Jurkat, Clone E6-1 (cell line): Measurements from ENCODE around the gene DUSP10.
A peak's percentile ranks its signal among the peaks of the same experiment; 100 is the strongest.

Source experiments
- DNase-seq: peaks from one replicate; pipeline ENCODE4 v3.0.0-alpha.2; 2011; ENCODE audit warnings: low read depth, low spot score
- H3K4me3 ChIP-seq: 2 replicates; pipeline ENCODE4 v1.5.1; 2011; ENCODE audit warnings: mild to moderate bottlenecking, low read length, control low read depth, moderate library complexity

DUSP10 gene

GRCh38 chr1:221700536-221700935, 41.4 kb downstream of the DUSP10 start:
- no peak for DNase-seq
- no peak overlapping the region for H3K4me3 ChIP-seq

- H3K4me3 ChIP-seq: no peak overlapping the region
- DNase-seq: no peak
Observed at GRCh38 chr1:221699978-221700519, 41.8 kb downstream of the DUSP10 start.

- DNase-seq: no peak
Observed at GRCh38 chr1:221699577-221699976, 42.3 kb downstream of the DUSP10 start.

DNA sequence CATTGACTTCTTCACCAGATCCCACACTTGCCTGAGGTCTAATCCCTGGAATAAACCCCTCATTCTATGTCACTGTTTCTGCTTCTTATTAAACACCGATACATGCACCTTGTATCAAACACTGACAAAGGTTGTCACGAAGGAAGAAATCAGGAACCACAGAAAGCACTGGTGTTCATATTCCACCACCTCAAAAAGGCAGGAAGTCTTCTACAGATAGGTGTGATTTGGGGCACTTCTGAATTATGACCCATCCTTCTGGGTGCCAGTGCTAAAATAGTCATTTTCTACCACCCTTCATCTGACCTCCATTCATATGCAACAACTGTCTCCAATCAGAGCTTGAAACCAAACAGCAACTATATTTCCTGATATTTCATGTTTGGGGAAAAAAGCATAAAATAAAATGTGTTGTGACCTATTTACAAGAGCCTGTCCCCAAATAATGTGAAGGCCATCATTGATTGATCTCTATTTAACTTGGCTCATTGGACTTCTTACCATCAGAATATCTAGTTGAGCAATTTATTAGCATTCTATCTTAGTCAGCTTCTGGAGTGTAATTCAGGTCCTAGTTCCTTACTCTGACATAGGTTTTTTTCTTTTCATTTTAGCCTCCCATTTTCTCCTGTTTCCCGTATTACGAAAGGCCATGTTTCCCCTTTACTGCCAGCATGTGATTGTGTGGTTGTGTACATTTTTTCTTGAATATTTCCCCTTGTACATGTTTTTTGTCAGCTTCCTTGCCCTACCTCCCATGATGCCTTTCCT, 43.1 kb downstream of the DUSP10 start:
- no peak for DNase-seq
- no peak overlapping the region for H3K4me3 ChIP-seq

More at GRCh38 chr1:221699577-221699976, 42.3 kb downstream of the DUSP10 start:
- H3K4me3 ChIP-seq: no peak overlapping the region

DNA sequence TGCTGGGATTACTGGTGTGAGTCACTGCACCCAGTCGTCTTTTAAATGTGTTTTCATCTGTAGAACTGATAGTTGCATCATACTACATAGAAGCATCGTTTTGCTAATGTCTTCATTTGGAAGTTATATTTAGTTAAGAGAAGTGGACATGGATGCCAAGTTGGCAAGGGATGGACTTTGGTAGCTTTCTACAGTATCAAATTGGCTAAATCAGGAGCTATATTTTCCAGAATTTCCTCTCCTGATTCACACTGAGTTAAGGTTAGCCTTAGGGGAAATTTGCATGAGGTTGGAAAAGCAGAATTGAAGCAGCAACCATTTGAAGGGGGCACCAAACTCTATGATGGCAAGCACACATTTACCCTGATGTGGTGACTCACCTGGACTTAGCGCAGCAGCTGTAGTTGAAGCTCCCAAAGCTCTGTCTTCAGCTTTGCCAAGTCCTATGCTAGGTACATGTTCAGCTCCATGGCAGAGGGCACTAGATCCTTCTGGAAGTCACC, 43.9 kb downstream of the DUSP10 start:
- DNase-seq: no peak
- no peak overlapping the region for H3K4me3 ChIP-seq

DNA sequence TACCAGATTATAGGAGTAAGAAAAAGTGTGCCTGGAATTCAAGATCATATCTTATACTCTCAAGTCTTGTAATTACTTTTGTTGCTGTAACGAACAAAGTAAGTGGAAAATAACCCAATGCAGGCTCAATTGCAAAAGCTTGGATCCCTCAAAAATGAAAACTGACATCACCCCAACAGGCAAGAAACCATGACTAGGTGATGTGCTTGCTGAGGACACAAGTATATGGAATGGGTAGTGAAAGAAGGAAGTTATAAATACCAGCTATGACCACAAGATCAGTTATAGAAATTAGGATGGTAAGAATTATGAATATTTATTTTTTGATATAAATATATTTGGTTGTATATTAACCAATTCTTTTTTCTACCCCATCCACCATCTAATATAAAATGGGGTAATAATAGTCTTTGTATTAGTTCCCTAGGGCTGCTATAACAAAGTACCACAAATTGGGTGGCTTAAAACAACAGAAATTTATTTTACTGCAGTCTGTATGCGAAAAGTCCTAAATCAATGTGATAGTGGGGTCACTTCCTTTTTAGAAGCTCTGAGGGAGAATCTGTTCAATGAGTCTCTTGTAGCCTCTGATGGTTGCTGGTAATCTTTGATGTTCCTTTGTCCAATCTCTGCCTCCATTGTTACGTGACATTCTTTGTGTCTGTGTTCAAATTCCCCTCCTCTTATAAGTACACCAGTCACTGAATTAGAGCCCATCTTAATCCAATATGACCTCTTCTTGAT, 45.0 kb downstream of the DUSP10 start:
- no peak overlapping the region for H3K4me3 ChIP-seq
- DNase-seq: no peak

GRCh38 chr1:221696027-221696426, 45.9 kb downstream of the DUSP10 start:
- no peak for DNase-seq
- no peak overlapping the region for H3K4me3 ChIP-seq

- no peak for DNase-seq
- no peak overlapping the region for H3K4me3 ChIP-seq
Observed at GRCh38 chr1:221695301-221695700, 46.6 kb downstream of the DUSP10 start.

DNA sequence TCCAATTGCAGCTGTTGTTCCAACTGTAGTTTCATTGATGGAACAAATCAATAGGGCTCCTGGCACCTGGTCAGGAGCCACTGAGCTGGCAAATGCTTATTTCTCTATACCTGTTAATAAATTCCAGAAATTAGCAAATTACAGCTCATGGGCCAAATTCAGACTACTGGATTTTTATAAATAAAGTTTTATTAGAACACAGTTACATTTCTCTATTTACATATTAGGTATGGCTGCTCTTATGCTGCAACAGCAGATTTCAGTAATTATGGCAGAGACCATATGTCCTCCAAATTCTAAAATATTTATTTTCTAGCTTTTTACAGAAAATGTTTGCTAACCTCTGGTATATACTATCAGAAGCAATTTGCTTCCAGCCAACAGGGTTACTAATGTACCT, 47.8 kb downstream of the DUSP10 start:
- H3K4me3 ChIP-seq: no peak overlapping the region
- no peak for DNase-seq

DNA sequence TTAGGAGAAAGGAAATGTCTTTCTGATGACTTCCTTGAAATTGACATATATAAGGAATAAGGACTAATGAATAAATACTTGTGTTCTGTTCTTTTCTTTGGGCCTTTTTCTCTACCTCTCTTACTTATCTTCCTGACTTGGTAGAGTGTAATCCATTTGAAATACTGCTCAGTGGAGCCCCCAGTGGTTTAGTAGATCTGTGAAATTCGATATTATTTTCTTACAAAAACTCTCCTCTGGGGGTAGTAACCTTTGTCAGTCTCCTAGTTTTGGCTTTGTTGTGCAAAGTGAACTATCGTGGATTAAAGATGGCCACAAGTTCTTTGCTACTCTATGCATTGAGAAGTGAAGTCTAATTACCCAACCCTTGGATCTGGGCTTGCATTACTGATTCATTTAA, 48.8 kb downstream of the DUSP10 start:
- no peak for DNase-seq
- no peak overlapping the region for H3K4me3 ChIP-seq

- no peak for DNase-seq
- no peak overlapping the region for H3K4me3 ChIP-seq
Observed at GRCh38 chr1:221692643-221693042, 49.2 kb downstream of the DUSP10 start.

GRCh38 chr1:221691261-221691660, 50.6 kb downstream of the DUSP10 start:
- H3K4me3 ChIP-seq: no peak overlapping the region
- DNase-seq: no peak

- DNase-seq: no peak
- H3K4me3 ChIP-seq: no peak overlapping the region
Observed at GRCh38 chr1:221690858-221691257, 51.0 kb downstream of the DUSP10 start.

GRCh38 chr1:221689138-221689537, 52.8 kb downstream of the DUSP10 start:
- DNase-seq: no peak

DNA sequence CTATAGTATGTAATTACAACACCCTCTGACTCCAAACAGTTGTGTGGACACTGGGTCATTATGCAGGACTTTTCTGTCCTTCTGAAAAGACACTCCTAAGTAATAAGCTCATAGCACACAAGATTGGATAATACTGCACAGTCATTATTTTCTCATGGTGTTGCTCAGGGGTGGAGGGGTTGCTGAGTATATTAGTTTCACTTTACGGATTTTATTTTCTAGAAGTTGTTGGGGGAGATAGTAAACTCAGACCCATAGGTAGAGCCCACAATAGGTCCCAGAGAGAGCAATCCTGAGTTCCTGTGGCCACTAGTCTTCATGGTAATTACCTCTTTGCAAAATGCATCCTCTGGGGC, 53.4 kb downstream of the DUSP10 start:
- DNase-seq: no peak

More at GRCh38 chr1:221689138-221689537, 52.8 kb downstream of the DUSP10 start:
- H3K4me3 ChIP-seq: no peak overlapping the region

DNA sequence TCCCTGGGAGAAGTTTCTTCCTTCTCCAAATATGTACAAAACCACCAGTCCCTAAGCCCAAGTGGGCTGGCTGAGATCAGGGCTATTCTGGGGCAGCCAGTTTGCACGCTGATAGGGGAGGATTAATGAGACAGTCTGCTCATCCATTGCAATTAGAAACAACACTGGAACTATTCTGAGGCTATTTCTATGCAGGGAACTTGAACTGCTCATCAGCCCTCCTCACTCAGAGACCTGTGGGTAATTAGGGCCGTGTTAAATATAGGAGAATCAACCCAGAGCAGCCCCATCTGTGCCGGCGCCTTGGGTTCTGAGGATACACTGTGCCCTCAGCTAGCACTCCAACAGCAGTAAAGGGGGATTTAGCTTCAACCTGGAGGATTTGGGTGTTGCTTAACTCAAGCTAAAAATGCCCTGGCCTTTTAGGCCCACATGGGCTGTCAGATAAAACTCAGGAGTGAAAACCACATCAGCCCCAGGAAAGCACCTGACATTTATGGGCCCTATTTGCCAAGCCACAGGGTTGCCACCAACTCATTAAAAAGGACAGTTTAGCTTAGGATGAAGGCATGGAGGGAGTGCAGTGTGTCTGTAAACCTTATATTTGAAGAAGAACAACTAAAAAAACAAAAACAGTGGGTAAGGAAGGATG, 53.9 kb downstream of the DUSP10 start:
- DNase-seq: peak; percentile 59

More for the DNA sequence above, 53.4 kb downstream of the DUSP10 start:
- H3K4me3 ChIP-seq: no peak overlapping the region

GRCh38 chr1:221683681-221684080, 58.2 kb downstream of the DUSP10 start:
- DNase-seq: no peak
- no peak overlapping the region for H3K4me3 ChIP-seq

More for the DNA sequence above, 53.9 kb downstream of the DUSP10 start:
- H3K4me3 ChIP-seq: no peak overlapping the region

DNA sequence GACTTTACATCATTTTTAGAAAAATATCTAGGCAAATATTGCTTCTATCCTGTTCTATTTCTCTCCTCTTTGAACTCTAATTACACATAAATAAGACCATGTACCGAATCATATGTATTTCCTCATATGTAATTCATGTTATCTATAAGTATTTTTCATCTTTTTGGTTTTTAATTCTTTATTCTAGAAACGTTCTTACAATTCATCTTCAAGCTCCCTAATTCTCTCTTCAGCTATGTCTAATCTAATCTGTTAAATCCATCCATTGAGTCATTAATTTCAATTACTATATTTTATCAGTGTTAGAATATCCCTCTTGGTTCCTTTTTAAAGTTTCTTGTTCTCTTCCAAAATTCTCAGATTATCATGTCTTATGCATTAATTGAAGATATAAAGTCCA, 61.8 kb downstream of the DUSP10 start:
- H3K4me3 ChIP-seq: no peak overlapping the region
- no peak for DNase-seq

- no peak for DNase-seq
- no peak overlapping the region for H3K4me3 ChIP-seq
Observed at GRCh38 chr1:221678014-221678413, 63.9 kb downstream of the DUSP10 start.
